ENCODE results near the gene PDLIM5.
"Not testable (repeated sequence)": the region's sequence is repeated elsewhere in the genome, so short reads cannot be mapped to it uniquely, and the experiment has no call there.

Gene PDLIM5

GRCh38 chr4:94650134-94650495 is 198.4 kb downstream of the PDLIM5 start:
- no peak for DNase-seq (ENCODE audit: low read depth)

GRCh38 chr4:94650690-94651089 is 198.9 kb downstream of the PDLIM5 start:
- DNase-seq (ENCODE audit: low read depth), result peak; percentile 52

- DNase-seq (ENCODE audit: low read depth), result peak; percentile 22
These were observed 201.4 kb downstream of the PDLIM5 start for GRCh38 chr4:94653095-94653649.

- no peak for DNase-seq (ENCODE audit: low read depth)
These were observed 202.4 kb downstream of the PDLIM5 start for GRCh38 chr4:94653984-94654609.

GRCh38 chr4:94654714-94655113 is 203.0 kb downstream of the PDLIM5 start:
- DNase-seq (ENCODE audit: low read depth), result no peak

- DNase-seq (ENCODE audit: low read depth), result peak; percentile 36
These were observed 208.9 kb downstream of the PDLIM5 start for GRCh38 chr4:94660614-94661013.

GRCh38 chr4:94665021-94665420 is 213.3 kb downstream of the PDLIM5 start:
- DNase-seq (ENCODE audit: low read depth), result not testable (repeated sequence)

- DNase-seq (ENCODE audit: low read depth), result no peak
These were observed 214.0 kb downstream of the PDLIM5 start for GRCh38 chr4:94665500-94666404.

GRCh38 chr4:94668724-94669123 is 217.0 kb downstream of the PDLIM5 start:
- DNase-seq (ENCODE audit: low read depth), result no peak

GRCh38 chr4:94669672-94670664 is 218.2 kb downstream of the PDLIM5 start:
- DNase-seq (ENCODE audit: low read depth), result no peak

- DNase-seq (ENCODE audit: low read depth), result no peak
These were observed 219.4 kb downstream of the PDLIM5 start for GRCh38 chr4:94671113-94671512.

GRCh38 chr4:94673961-94674360 is 222.2 kb downstream of the PDLIM5 start:
- no peak for DNase-seq (ENCODE audit: low read depth)

- DNase-seq (ENCODE audit: low read depth), result peak; percentile 48
These were observed 225.2 kb downstream of the PDLIM5 start for GRCh38 chr4:94676970-94677369.

GRCh38 chr4:94678896-94679295 is 227.2 kb downstream of the PDLIM5 start:
- no peak for DNase-seq (ENCODE audit: low read depth)

GRCh38 chr4:94680176-94680862 is 228.6 kb downstream of the PDLIM5 start:
- DNase-seq (ENCODE audit: low read depth), result no peak

GRCh38 chr4:94686086-94686485 is 234.3 kb downstream of the PDLIM5 start:
- DNase-seq (ENCODE audit: low read depth), result no peak

GRCh38 chr4:94689155-94689860 is 237.6 kb downstream of the PDLIM5 start:
- DNase-seq (ENCODE audit: low read depth), result no peak

GRCh38 chr4:94690851-94691254 is 239.1 kb downstream of the PDLIM5 start:
- peak; percentile 67 for DNase-seq (ENCODE audit: low read depth)

GRCh38 chr4:94691552-94691951 is 239.8 kb downstream of the PDLIM5 start:
- no peak for DNase-seq (ENCODE audit: low read depth)

GRCh38 chr4:94695384-94695783 is 243.6 kb downstream of the PDLIM5 start:
- DNase-seq (ENCODE audit: low read depth), result no peak

GRCh38 chr4:94698187-94698586 is 246.4 kb downstream of the PDLIM5 start:
- DNase-seq (ENCODE audit: low read depth), result no peak

Measured in iris pigment epithelial cell (primary cell).